H9 (cell line): ENCODE data around the gene CACNA1I. TPM values are rescaled to one million over a fixed set of nuclear protein-coding genes. Genes with fewer than 3 reads are reported as not detected.

Experiments
- DNase-seq: peaks from one replicate; pipeline ENCODE4 v3.0.0-alpha.2; 2017
- H2AFZ ChIP-seq: one replicate; pipeline ENCODE4 v1.6.1; 2013; ENCODE audit warnings: mild to moderate bottlenecking, low read length, control low read depth, moderate library complexity
- H2AK5ac ChIP-seq: 2 replicates; pipeline ENCODE4 v1.6.1; 2013; ENCODE audit warnings: low read length, control low read depth, mixed read lengths; ENCODE audit not compliant: insufficient read length
- H2BK120ac ChIP-seq: one replicate; pipeline ENCODE4 v1.6.1; 2013; ENCODE audit warnings: low read depth, mild to moderate bottlenecking, low read length, control low read depth, inconsistent platforms; ENCODE audit not compliant: poor library complexity, severe bottlenecking
- H2BK12ac ChIP-seq: 2 replicates; pipeline ENCODE4 v1.6.1; 2013; ENCODE audit warnings: low read length, control low read depth, mixed read lengths, low read depth; ENCODE audit not compliant: insufficient read length
- H2BK15ac ChIP-seq: 2 replicates; pipeline ENCODE4 v1.6.1; 2013; ENCODE audit warnings: low read depth, low read length, control low read depth
- H2BK20ac ChIP-seq: one replicate; pipeline ENCODE4 v1.6.1; 2013; ENCODE audit warnings: low read depth, mild to moderate bottlenecking, low read length, control low read depth, inconsistent platforms; ENCODE audit not compliant: poor library complexity, severe bottlenecking
- H2BK5ac ChIP-seq: 2 replicates; pipeline ENCODE4 v1.6.1; 2013; ENCODE audit warnings: low read length, control low read depth, mixed read lengths; ENCODE audit not compliant: insufficient read length
- H3K14ac ChIP-seq: 2 replicates; pipeline ENCODE4 v1.6.1; 2013; ENCODE audit warnings: low read length, control low read depth; ENCODE audit not compliant: insufficient read depth
- H3K18ac ChIP-seq: 2 replicates; pipeline ENCODE4 v1.6.1; 2013; ENCODE audit warnings: low read depth, mild to moderate bottlenecking, mixed read lengths, low read length, control low read depth; ENCODE audit not compliant: insufficient read length
- H3K23ac ChIP-seq: 2 replicates; pipeline ENCODE4 v1.6.1; 2013; ENCODE audit warnings: low read length, control low read depth, mixed read lengths, low read depth; ENCODE audit not compliant: insufficient read length
- H3K23me2 ChIP-seq: 2 replicates; pipeline ENCODE4 v1.6.1; 2013; ENCODE audit warnings: low read depth, mild to moderate bottlenecking, mixed read lengths, low read length, control low read depth; ENCODE audit not compliant: insufficient read length, poor library complexity, severe bottlenecking
- H3K27ac ChIP-seq: 2 replicates; pipeline ENCODE4 v1.5.1; 2013; ENCODE audit warnings: low read length, control low read depth, mixed read lengths, low read depth; ENCODE audit not compliant: insufficient read length
- H3K27me3 ChIP-seq: 2 replicates; pipeline ENCODE4 v1.6.1; 2013; ENCODE audit warnings: low read length, control low read depth, inconsistent platforms; ENCODE audit not compliant: insufficient read depth
- H3K4ac ChIP-seq: 2 replicates; pipeline ENCODE4 v1.6.1; 2013; ENCODE audit warnings: low read depth, mild to moderate bottlenecking, control low read depth, inconsistent platforms, low read length, moderate library complexity
- H3K4me1 ChIP-seq: 2 replicates; pipeline ENCODE4 v1.6.1; 2013; ENCODE audit warnings: low read length, control low read depth, inconsistent platforms; ENCODE audit not compliant: insufficient read depth
- H3K4me2 ChIP-seq: 2 replicates; pipeline ENCODE4 v1.6.1; 2013; ENCODE audit warnings: low read length, control low read depth, mixed read lengths; ENCODE audit not compliant: insufficient read length, insufficient read depth
- H3K56ac ChIP-seq: 2 replicates; pipeline ENCODE4 v1.6.1; 2013; ENCODE audit warnings: low read depth, mild to moderate bottlenecking, mixed read lengths, low read length, control low read depth; ENCODE audit not compliant: insufficient read length
- H3K79me1 ChIP-seq: 2 replicates; pipeline ENCODE4 v1.6.1; 2013; ENCODE audit warnings: low read depth, mild to moderate bottlenecking, moderate library complexity, low read length, control low read depth, inconsistent platforms; ENCODE audit not compliant: insufficient read depth, poor library complexity, severe bottlenecking
- H3K79me2 ChIP-seq: 2 replicates; pipeline ENCODE4 v1.6.1; 2013; ENCODE audit warnings: low read length, control low read depth, inconsistent platforms; ENCODE audit not compliant: insufficient read depth
- H3K9ac ChIP-seq: 2 replicates; pipeline ENCODE4 v1.6.1; 2013; ENCODE audit warnings: low read length, control low read depth, mixed read lengths; ENCODE audit not compliant: insufficient read length; ENCODE audit errors: extremely low read depth
- H3K9me3 ChIP-seq: one replicate; pipeline ENCODE4 v1.6.1; 2013; ENCODE audit warnings: low read depth, low read length, inconsistent platforms; ENCODE audit not compliant: control insufficient read depth
- H3T11ph ChIP-seq: one replicate; pipeline ENCODE4 v1.6.1; 2013; ENCODE audit warnings: mild to moderate bottlenecking, low read length, control low read depth, inconsistent platforms
- H4K20me1 ChIP-seq: one replicate; pipeline ENCODE4 v1.6.1; 2013; ENCODE audit not compliant: control insufficient read depth, insufficient read length, insufficient read depth
- H4K5ac ChIP-seq: 2 replicates; pipeline ENCODE4 v1.6.1; 2013; ENCODE audit warnings: low read depth, mild to moderate bottlenecking, mixed read lengths, low read length, control low read depth; ENCODE audit not compliant: insufficient read length
- H4K8ac ChIP-seq: replicated peaks from 2 replicates; pipeline ENCODE4 v1.6.1; 2013; ENCODE audit warnings: low read length, control low read depth, mixed read lengths, low read depth; ENCODE audit not compliant: insufficient read length
- H4K91ac ChIP-seq: 2 replicates; pipeline ENCODE4 v1.6.1; 2013; ENCODE audit warnings: low read depth, mild to moderate bottlenecking, moderate library complexity, mixed read lengths, low read length, control low read depth; ENCODE audit not compliant: insufficient read length
- H3K27ac Mint-ChIP-seq, 3 experiments: 2 replicates in 2 of 3; 3 replicates in 1 of 3; pipeline ENCODE4 v1.8.0; 2020 to 2021; ENCODE audit warnings: mixed read lengths in 3 of 3, mild to moderate bottlenecking in 1 of 3, moderate library complexity in 1 of 3
- H3K27me3 Mint-ChIP-seq: 2 replicates; pipeline ENCODE4 v1.8.0; 2021; ENCODE audit warnings: low read depth, mild to moderate bottlenecking, moderate library complexity, mixed read lengths
- H3K36me3 Mint-ChIP-seq, 3 experiments: 2 replicates in 2 of 3; 3 replicates in 1 of 3; pipeline ENCODE4 v1.8.0; 2020 to 2021; ENCODE audit warnings: low read depth in 3 of 3, mixed read lengths in 3 of 3; ENCODE audit not compliant: insufficient read depth in 1 of 3
- H3K4me1 Mint-ChIP-seq, 2 experiments: 2 replicates each; pipeline ENCODE4 v1.8.0; 2020; ENCODE audit warnings: mixed read lengths in 2 of 2
- H3K4me3 Mint-ChIP-seq, 2 experiments: 2 replicates in 1 of 2; 3 replicates in 1 of 2; pipeline ENCODE4 v1.8.0; 2020 to 2021; ENCODE audit warnings: mild to moderate bottlenecking in 2 of 2, mixed read lengths in 2 of 2, moderate library complexity in 1 of 2
- H3K9me3 Mint-ChIP-seq, 2 experiments: 2 replicates in 1 of 2; 3 replicates in 1 of 2; pipeline ENCODE4 v1.8.0; 2020; ENCODE audit warnings: mild to moderate bottlenecking in 2 of 2, mixed read lengths in 2 of 2, moderate library complexity in 1 of 2
- WGBS: extraction: QIAGEN DNeasy Blood & Tissue Kit; methylation state at CpG from one replicate; pipeline ENCODE4 v1.1.7; 2013; ENCODE audit warnings: missing lambda C conversion rate, low lambda C conversion rate, mixed read lengths; ENCODE audit not compliant: insufficient read length; ENCODE audit errors: extremely low coverage; 5-methylcytosine and 5-hydroxymethylcytosine counted together
- total RNA-seq: library from RNA; stranded (reverse); gene quantifications from 2 replicates; pipeline ENCODE4 v1.2.1, GENCODE V29; 2021
- TF ChIP-seq, protein P1 (sequence below): fragments of 200-600 bp; sonication (generic); conservative IDR thresholded peaks from 3 replicates; pipeline ENCODE4 v1.8.0; 2021; ENCODE audit warnings: antibody characterized with exemption, mild to moderate bottlenecking

The CACNA1I gene
- total RNA-seq, 1 experiment from 2014 or later: 0.50 TPM

DNA sequence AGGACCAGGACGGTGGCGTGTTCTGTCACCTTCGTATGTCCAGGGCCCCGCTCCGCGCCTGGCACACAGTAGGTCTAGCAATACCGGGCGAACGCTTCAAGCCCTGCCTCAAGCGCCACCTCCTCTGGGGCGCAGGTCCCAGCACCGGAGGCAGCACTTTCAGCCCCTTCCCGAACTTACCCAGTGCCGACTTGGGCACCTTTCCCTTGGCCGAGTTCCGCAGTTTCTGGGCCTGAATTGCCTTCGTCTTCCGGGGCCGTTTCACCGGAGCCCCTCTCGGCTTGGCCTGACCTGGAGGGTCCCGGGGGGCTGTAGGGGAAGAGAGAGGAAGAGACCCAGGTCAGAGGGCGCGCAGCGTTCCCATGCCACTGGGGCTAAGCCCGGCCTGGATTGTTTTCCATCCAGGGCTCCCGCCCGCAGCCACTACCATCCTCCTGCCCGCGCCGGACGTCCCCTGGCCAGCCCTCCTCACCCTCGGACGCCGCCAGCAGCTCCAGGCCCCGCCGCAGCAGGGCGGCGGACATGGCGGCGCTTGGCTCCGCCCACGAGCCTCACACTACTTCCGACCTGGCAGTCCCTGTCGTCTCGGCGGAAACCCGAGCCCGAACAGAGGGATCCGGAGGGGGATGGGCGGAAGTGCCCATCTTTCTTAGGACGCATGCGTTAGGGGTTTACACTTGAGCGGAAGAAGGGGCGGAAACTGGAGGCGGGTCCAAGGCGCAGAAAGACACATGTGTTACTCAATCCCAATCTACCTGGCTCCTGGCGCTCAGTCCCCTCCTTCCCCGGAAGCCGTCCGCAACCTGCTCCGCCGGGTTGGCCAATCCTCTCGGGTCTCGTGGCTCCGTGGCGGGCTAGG lies 38.1 kb upstream of the CACNA1I start, which contains the start of gene RPS19BP1:
Gene RPS19BP1 (minus strand): TSS at position 534 of the 859 bp plus-strand sequence. CDS start 10 bp downstream, at position 524.
- H3K56ac ChIP-seq: no peak within 1 kb of the TSS
- no peak within 1 kb of the TSS for H2BK5ac ChIP-seq
- no peak within 1 kb of the TSS for H3T11ph ChIP-seq
- WGBS: no CpG with 5 or more reads among the region's 67 CpGs
- no peak within 1 kb of the TSS for H3K4ac ChIP-seq
- H3K23me2 ChIP-seq: peaks cover 6% of the 10 kb centered on the region
- H3K79me1 ChIP-seq: no peaks in the 10 kb centered on the region
- H3K18ac ChIP-seq: no peak within 1 kb of the TSS
- no peaks in the 10 kb centered on the region for H3K9me3 ChIP-seq
- H3K27ac ChIP-seq: no peak within 1 kb of the TSS
- peaks cover 3% of the 10 kb centered on the region; the same call in 1 of the 2 replicates for H3K4me1 ChIP-seq
- no peak within 1 kb of the TSS for H2BK20ac ChIP-seq
- H4K5ac ChIP-seq: no peak within 1 kb of the TSS
- peaks cover 43 to 60% of the 10 kb centered on the region in 2 experiments for H3K4me1 Mint-ChIP-seq
- H3K27ac Mint-ChIP-seq: peak within 1 kb of the TSS; percentile 62 to 92 (median 88); a peak in 5 of 7 replicates
- H3K9ac ChIP-seq: peak within 1 kb of the TSS; percentile 46
- H3K23ac ChIP-seq: no peak within 1 kb of the TSS
- no peaks in the 10 kb centered on the region; the same call in 1 of the 2 replicates for H3K27me3 Mint-ChIP-seq
- H2AFZ ChIP-seq: no peak within 1 kb of the TSS
- H4K8ac ChIP-seq: no peak within 1 kb of the TSS
- peak; percentile 100 for DNase-seq
- H3K14ac ChIP-seq: peak within 1 kb of the TSS; percentile 85
- H4K20me1 ChIP-seq: no peaks in the 10 kb centered on the region
- H3K9me3 Mint-ChIP-seq: no peaks in the 10 kb centered on the region; a peak in 1 of 5 replicates
- no peak within 1 kb of the TSS for H2AK5ac ChIP-seq
- no peak within 1 kb of the TSS for H2BK12ac ChIP-seq
- H2BK15ac ChIP-seq: no peak within 1 kb of the TSS
- peak within 1 kb of the TSS; percentile 65 for H3K4me2 ChIP-seq
- H4K91ac ChIP-seq: no peak within 1 kb of the TSS
- H3K27me3 ChIP-seq: no peaks in the 10 kb centered on the region
- H3K79me2 ChIP-seq: peaks cover 2% of the 10 kb centered on the region; the same call in 1 of the 2 replicates
- H2BK120ac ChIP-seq: no peak within 1 kb of the TSS
- peak within 1 kb of the TSS; percentile 90 for H3K4me3 Mint-ChIP-seq
- peaks cover 6 to 34% (median 33%) of the 10 kb centered on the region in 3 experiments for H3K36me3 Mint-ChIP-seq
- TF ChIP-seq, protein P1, sequence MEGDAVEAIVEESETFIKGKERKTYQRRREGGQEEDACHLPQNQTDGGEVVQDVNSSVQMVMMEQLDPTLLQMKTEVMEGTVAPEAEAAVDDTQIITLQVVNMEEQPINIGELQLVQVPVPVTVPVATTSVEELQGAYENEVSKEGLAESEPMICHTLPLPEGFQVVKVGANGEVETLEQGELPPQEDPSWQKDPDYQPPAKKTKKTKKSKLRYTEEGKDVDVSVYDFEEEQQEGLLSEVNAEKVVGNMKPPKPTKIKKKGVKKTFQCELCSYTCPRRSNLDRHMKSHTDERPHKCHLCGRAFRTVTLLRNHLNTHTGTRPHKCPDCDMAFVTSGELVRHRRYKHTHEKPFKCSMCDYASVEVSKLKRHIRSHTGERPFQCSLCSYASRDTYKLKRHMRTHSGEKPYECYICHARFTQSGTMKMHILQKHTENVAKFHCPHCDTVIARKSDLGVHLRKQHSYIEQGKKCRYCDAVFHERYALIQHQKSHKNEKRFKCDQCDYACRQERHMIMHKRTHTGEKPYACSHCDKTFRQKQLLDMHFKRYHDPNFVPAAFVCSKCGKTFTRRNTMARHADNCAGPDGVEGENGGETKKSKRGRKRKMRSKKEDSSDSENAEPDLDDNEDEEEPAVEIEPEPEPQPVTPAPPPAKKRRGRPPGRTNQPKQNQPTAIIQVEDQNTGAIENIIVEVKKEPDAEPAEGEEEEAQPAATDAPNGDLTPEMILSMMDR: no peak
